ENCODE data around the gene FOXF1. TPM values are rescaled to one million over a fixed set of nuclear protein-coding genes. Genes with fewer than 3 reads are reported as not detected.

The FOXF1 gene
- total RNA-seq, 6 donors from 2014 or later = 6.3 to 73.6 (median 24.5) TPM

- Histone ChIP-seq H3K4me1 (peaks cover 12 to 33% (median 26%) of the 10 kb centered on the region in 4 donors), H3K27ac (peak overlapping the region in 2 of 4 donors; percentile 53 to 97), H3K27me3 (peaks cover 0 to 7% (median 6%) of the 10 kb centered on the region in 4 donors), H3K36me3 (peaks cover 0 to 16% (median under 1%) of the 10 kb centered on the region in 4 donors), H3K4me3 (peak overlapping the region in 2 of 4 donors; percentile 21 to 22), H3K9me3 (no peaks in the 10 kb centered on the region)
- WGBS, 2 donors = 46 to 51% methylated on average over 28 to 30 of the region's 30 CpGs
- ATAC-seq (ENCODE audit: low FRiP score in 2 of 2) = no peak
- no peak for DNase-seq
- TF ChIP-seq EP300 (IDR thresholded peaks at IDR 0.05) = no peak
- no peak for TF ChIP-seq POLR2AphosphoS5 (IDR thresholded peaks at IDR 0.05)
- TF ChIP-seq POLR2A (IDR thresholded peaks at IDR 0.05) = no peak
- TF ChIP-seq CTCF (IDR thresholded peaks at IDR 0.05) = no peak
Measured at GRCh38 chr16:86520317-86521210, 10.2 kb downstream of the FOXF1 start.

DNA sequence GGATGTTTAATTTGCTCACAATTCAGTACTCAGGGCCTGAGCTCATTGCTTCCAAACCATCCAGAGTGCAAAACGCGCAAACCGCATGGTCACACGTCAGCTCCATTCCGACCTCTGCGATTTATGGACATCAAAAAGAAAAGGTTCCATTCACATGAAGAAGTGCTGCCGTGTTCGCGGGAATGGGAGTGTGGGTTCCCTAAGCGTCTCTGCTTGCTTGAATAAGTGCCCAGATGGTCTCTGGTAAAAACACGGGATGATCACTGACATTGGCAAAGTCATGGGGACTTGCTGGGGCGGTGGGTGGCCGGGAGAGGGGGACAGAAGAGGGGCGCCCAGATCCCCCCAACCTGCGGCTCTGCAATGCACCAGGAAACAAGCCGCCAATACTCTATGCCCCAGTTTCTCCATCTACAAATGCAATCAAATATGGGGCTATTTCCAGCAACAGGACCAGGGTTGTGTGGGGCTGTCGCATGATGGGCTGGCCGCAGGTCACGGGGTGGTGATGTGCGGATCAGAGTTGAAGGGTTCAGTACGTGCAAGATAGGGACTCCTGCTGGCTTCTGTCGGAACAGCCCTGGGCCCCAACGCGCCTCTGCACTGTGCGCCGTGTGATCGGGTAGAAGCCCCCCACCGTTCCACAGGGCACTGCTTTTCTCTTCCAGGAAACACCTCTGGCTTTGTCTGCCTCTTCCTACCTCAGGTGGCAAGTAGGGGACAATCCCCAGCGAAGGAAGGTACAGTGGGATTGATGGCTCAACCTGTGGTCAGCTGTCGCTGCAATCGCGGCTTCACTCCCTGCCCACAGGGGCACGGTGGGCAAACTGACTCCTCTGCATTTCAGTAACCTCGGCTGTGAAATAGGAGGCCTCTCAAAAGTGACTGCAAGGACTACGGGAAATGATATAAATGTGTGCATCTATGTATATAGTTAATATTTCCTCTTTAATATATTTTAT lies 11.2 kb downstream of the FOXF1 start:
- TF ChIP-seq POLR2AphosphoS5 (IDR thresholded peaks at IDR 0.05) = no peak
- no peak for TF ChIP-seq CTCF (IDR thresholded peaks at IDR 0.05)
- no peak for TF ChIP-seq POLR2A (IDR thresholded peaks at IDR 0.05)
- no peak for TF ChIP-seq EP300 (IDR thresholded peaks at IDR 0.05)
- Histone ChIP-seq H3K27me3 (peaks cover 0 to 3% (median 0%) of the 10 kb centered on the region in 4 donors), H3K4me3 (no peak overlapping the region), H3K4me1 (peaks cover 12 to 33% (median 26%) of the 10 kb centered on the region in 4 donors), H3K27ac (no peak overlapping the region), H3K36me3 (peaks cover 0 to 8% (median 0%) of the 10 kb centered on the region in 4 donors), H3K9me3 (no peaks in the 10 kb centered on the region)
- WGBS, 2 donors = 75 to 76% methylated on average over 28 to 35 of the region's 35 CpGs
- no peak for ATAC-seq (ENCODE audit: low FRiP score in 2 of 2)
- DNase-seq = peak in 1 of 2 donors; percentile 50

GRCh38 chr16:86522634-86523033 lies 12.3 kb downstream of the FOXF1 start:
- ATAC-seq (ENCODE audit: low FRiP score in 2 of 2) (no peak), DNase-seq (no peak)
- H3K27ac ChIP-seq = no peak overlapping the region
- no peaks in the 10 kb centered on the region for H3K27me3 ChIP-seq
- H3K4me3 ChIP-seq = no peak overlapping the region
- TF ChIP-seq CTCF (IDR thresholded peaks at IDR 0.05) (no peak), POLR2A (IDR thresholded peaks at IDR 0.05) (no peak), POLR2AphosphoS5 (IDR thresholded peaks at IDR 0.05) (no peak), EP300 (IDR thresholded peaks at IDR 0.05) (no peak)
- WGBS, 2 donors = 67 to 84% methylated on average over 16 of the region's 16 CpGs
- no peaks in the 10 kb centered on the region for H3K36me3 ChIP-seq
- H3K9me3 ChIP-seq = no peaks in the 10 kb centered on the region
- peaks cover 9 to 30% (median 24%) of the 10 kb centered on the region in 4 donors for H3K4me1 ChIP-seq

DNA sequence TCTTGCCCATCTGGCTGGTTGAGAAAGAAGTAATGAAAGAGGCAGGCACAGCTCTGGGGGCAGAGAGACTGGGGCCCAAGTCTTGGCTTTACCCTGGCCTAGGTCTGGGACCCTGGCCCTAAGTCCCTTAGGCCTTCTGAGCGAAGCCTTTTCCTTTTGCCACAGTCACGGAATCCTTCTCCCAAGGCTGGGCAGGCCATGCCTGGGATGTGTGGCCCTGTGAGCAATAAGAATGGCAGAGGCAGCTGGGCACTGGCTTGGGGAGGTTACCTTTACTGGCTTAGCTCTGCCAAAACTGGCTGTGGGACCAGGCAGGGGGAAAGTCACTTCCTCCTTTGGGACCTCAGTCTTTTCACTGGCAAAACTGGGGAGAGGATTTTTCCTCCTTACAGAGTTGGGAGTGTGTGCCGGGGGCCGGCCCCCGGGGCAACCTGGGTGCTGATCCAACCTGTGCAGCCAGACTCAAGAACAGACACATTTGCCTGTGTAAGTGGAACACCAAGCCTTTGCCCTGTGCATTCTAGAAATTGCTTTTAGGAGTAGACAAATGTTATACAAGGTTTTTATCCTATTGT lies 12.9 kb downstream of the FOXF1 start:
- H3K4me1 ChIP-seq = peaks cover 9 to 24% (median 18%) of the 10 kb centered on the region in 4 donors
- H3K36me3 ChIP-seq = peaks cover 0 to under 1% (median 0%) of the 10 kb centered on the region in 4 donors
- H3K4me3 ChIP-seq = no peak overlapping the region
- no peak for DNase-seq
- WGBS, 2 donors = 65 to 77% methylated on average over 3 to 5 of the region's 5 CpGs
- no peaks in the 10 kb centered on the region for H3K27me3 ChIP-seq
- no peak overlapping the region for H3K27ac ChIP-seq
- TF ChIP-seq CTCF (IDR thresholded peaks at IDR 0.05) (no peak), POLR2A (IDR thresholded peaks at IDR 0.05) (no peak), POLR2AphosphoS5 (IDR thresholded peaks at IDR 0.05) (no peak), EP300 (IDR thresholded peaks at IDR 0.05) (no peak)
- no peaks in the 10 kb centered on the region for H3K9me3 ChIP-seq
- ATAC-seq (ENCODE audit: low FRiP score in 2 of 2) = no peak

All from upper lobe of left lung (tissue), 6 donors.